ENCODE data around the gene AKR7A2.
"Not testable (repeated sequence)": the region's sequence is repeated elsewhere in the genome, so short reads cannot be mapped to it uniquely, and the experiment has no call there.

AKR7A2 gene

GRCh38 chr1:19324665-19324990 lies 12.7 kb upstream of the AKR7A2 start:
- no peak for DNase-seq

DNA sequence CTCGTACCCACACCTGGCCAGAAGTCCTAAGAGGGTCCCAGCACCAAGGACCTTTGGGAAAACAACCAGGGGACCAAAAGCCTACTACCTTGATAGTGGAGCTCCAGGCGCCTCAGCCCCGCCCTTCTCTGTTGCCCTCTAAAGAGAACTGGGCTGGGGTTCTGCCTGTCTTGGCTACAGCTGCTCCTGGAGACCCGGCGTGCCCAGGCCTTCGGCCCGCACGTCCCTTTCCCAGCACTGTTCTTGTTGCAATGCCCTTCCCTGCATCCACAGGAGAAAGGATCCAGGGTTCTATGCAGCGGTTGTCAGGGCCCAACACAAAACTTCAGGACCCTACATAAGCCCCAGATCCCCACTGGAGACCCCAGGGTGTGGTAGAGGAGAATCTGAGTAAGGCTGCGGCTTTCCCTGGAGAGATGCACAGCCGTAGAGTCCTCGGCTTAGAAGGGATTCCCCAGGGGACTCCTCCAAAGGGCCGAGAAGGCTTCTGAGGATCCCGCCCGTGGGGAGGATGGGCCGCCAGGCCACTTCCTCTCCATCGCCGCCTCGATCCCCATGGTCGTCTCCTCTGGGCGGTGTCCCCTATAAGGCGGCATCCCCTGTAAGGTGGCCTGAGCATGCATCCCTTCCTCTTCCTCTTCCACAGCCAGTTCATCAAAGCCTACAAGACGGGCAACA lies 12.2 kb upstream of the AKR7A2 start:
- DNase-seq: no peak

GRCh38 chr1:19322481-19322880 lies 10.5 kb upstream of the AKR7A2 start:
- DNase-seq: no peak

- DNase-seq: no peak
Observed at GRCh38 chr1:19321071-19321470, 9.1 kb upstream of the AKR7A2 start.

GRCh38 chr1:19319196-19319595 lies 7.3 kb upstream of the AKR7A2 start:
- no peak for DNase-seq

DNA sequence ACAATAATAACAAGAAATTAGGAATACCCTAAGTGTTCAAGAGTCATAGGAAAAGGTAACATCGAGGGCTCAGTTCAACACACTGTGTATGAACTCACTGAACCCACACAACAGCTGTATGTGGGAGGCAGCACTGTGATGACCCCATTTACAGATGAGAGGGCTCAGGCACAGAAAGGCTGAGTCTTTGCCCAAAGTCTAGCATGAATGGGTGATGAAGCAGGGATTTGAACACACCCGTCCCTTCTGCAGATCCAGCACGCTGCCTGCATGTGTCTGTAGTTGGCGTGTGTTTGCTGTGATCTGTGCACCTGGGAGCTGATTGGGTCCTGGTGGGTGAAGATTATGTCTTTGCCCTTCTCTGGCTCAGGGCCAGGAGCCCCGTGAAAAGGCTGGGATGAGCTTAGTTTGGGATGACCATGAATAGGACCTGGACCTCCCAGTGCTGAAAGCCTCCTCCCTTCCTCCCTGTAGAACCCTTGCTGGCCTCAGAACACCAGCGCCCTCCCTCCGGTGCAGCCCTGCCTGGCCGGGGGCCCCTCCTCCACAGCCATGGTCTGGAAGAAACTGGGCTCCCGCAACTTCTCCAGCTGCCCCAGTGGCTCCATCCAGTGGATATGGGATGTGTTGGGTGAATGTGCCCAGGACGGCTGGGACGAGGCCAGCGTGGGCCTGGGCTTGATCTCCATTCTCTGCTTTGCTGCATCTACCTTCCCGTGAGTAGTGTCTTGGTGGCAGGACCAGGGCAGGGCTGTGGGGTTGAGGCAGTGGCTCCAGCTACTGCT lies 5.4 kb upstream of the AKR7A2 start:
- no peak for DNase-seq

GRCh38 chr1:19315378-19316198 lies 3.6 kb upstream of the AKR7A2 start:
- no peak for DNase-seq

DNA sequence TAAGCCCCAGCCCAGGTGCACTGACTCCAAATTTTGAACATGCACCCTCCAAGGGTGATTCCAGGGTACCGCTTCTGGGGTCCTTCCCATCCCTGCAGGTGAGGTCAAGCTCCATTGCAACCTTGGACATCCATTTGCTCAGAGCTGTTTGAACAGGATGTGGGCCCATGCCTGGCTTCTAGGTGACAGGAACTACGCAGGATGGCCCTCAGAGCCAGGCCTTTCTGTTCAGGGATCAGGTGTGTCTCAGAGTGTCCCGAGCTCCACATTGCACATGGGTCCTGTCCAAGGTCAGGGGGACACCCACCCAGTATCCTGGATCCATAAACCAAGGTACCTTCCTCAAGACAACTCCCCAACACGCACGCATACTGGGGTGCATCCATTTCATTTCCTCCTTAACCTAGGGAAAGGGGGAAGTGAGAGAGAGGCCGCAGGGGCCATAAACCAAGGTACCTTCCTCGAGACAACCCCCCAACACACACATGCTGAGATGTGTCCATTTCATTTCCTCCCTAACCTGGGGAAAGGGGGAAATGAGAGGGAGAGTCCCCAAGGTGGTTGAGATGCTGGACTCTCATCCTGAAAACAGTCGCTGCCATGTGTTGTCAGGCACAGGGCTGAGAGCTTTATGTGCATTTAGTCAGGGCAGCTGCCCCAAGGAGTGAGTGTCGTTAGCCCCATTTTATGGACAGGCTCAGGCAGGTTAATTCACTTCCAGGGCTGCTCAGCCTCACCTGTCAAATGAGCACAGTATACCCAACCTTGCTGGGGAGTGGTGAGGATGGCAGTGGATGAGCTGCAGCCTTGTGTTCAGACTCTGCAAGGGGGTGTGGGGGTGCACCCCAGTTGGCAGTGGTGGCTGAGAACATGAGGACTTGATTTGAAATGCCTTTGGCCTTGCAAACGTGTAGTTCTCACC lies 2.3 kb upstream of the AKR7A2 start:
- DNase-seq: no peak

GRCh38 chr1:19313636-19313959 lies 1.7 kb upstream of the AKR7A2 start:
- DNase-seq: no peak

GRCh38 chr1:19312782-19313635 lies 1.1 kb upstream of the AKR7A2 start:
- DNase-seq: no peak

- DNase-seq: peak; percentile 25 to 35
Observed at GRCh38 chr1:19311503-19311930, 427 bp downstream of the AKR7A2 start.

DNA sequence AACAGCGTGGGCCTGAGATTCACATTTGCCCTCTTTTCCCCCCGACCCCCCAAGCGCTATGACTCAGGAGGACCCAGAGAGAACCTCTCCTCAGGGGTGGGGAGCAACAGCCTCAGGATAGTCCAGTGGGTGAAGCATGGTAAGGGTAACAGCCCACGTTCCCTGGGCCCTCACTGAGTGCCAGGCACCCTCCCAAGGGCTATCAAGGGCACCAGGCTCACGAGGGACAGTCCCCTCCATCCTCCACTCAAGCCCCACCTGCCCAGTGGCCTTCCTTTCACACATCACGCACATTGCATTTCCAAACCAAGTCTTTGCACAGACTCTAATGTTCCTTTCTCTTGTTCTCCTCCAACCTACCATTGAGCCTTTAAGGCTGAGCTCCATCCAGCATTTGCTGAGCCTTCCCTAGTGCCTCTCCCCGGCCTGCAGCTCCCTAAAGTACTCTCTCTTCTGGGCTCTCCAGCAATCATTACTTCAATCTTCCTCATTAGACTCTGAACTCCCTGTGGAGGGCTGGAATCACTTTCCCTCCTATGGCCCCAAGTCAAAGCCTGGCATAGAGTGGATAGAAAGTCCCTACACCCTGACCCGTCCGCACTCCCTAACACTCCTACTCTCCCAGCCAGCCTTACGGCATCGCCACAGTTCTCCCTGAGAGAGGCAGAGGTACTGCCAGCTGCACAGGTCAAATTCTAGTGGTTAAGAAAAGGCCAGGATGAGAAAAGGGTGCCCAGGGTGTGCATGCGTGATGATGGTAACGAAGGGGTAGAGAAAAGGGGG lies 1.0 kb downstream of the AKR7A2 start:
- no peak for DNase-seq

DNA sequence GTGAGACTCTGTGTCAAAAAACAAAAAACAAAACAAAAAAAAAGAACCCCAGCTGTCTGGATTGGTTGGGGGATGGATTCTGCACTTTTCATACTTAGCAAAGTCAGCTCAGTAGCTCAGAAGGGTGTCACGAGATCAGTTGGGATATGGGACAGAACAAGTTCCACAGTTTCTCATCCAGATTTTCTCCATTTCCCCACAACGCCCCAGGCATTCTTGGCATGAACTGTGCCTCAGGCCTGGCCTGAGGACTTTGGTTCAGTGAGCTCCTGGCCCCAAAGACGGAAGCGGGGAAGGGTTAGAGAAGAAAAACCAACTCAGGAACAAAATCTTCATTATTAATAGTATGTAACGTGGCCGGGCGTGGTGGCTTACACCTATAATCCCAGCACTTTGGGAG lies 1.9 kb downstream of the AKR7A2 start:
- DNase-seq: no peak

- DNase-seq: no peak
Observed at GRCh38 chr1:19309123-19309813, 2.7 kb downstream of the AKR7A2 start.

DNA sequence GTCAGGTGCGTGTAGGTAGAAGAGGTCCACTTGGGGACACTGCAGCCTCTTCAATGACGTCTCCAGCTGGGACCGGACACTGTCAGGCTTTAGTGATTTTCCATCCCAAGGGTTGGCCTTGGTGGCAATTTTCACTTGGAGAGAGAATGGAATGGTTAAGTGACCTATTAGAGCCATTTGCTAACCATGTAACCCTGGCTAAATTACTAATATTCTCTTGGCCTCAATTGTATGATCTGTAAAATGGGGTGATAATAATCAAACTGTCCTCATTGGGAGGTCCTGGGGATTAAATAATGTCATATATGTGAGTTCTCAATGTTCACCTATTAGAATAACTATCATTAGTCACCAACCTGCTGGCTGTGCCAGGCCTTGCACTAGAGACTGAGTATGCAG lies 3.4 kb downstream of the AKR7A2 start:
- no peak for DNase-seq

GRCh38 chr1:19307794-19308508 lies 4.0 kb downstream of the AKR7A2 start:
- DNase-seq: no peak

DNA sequence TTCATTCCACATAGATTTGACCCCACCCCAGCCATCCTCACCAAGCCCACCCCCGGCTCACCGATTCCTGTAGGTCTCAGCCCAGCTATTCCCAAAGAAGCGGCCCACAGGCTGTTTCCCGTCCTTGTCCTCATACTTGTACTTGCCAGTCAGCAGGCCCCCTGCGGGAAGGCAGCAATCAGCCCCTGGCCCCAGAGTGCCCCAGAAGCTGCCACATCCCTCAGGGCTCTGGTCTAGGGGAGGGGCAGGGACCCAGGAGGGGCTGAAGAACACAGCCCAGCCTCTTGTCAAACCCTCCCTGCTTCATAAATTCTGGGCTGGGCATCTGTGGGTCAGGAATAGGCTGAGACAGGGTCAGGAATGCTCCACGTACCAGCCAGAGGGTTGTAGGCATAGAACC lies 5.0 kb downstream of the AKR7A2 start:
- no peak for DNase-seq

- no peak for DNase-seq
Observed at GRCh38 chr1:19305880-19306279, 6.1 kb downstream of the AKR7A2 start.

DNA sequence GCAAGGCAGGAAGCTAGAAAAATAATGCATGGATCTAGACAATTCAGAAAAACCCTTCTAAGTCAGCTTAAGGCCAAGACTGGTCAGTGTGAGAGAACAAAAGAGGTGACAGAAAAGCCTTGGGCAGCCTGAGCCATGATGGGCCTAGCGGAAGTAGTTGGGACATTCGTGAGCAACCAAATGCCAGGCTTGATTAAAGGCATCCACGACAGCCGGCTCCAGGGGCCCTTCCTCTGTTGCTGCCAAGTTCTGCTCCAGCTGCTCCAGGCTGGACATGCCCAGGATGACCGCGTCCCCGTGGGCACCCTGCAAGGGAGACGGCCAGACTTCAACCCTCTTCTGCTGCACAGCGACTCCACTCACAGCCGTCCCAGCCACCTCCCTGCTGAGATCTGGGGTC lies 7.9 kb downstream of the AKR7A2 start:
- DNase-seq: not testable (repeated sequence)

DNA sequence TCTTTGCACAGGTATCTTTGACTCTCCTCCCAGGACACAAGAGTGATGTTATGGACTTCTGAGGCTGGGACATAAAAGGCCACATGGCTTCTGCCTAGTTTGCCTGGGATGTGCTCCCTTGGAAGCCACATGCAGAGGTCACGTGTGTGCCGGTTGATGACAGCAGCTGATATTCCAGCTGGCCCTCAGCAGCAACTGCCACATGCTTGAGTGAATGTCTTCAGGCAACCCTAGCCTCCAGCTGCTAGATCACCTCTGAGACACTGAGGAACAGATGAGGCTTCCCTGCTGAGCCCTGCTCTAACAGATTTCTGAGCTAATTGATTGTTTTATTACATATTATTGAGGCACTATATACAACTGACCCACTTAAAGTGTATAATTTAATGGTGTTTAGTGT lies 11.7 kb downstream of the AKR7A2 start:
- no peak for DNase-seq
